Measurements from ENCODE around the gene ELAVL1. TPM values are rescaled to one million over a fixed set of nuclear protein-coding genes. Genes with fewer than 3 reads are reported as not detected.

The ELAVL1 gene
- total and polyA plus RNA-seq, 2 experiments from 2014 or later: 81.6 to 143 TPM

DNA sequence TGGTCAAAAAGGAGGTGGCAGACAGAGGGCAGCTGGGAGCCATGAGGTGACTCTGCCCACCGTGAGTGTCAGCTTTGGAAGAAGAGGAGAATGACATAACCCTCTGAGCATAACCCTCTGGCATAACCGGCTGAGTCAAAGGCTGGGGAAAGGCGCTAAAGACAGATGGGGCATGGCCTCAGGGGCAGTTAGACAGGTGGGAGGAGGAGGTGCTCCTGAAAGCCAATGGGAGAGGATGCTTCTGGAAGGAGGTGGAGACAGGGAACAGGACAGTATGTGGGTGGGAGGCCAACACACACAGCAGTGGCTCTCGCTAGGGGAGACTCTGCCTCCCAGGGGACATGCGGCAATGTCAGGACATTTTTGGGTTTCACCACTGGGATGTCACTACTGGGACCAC lies 17.1 kb downstream of the ELAVL1 start:
- no peak overlapping the region for H3K4me3 ChIP-seq
- Mint-ChIP-seq H3K4me3 (no peak overlapping the region), H3K36me3 (ENCODE audit: low read depth) (peaks cover 69% of the 10 kb centered on the region), H3K27me3 (ENCODE audit: insufficient read depth, low read depth, poor library complexity) (peaks cover 4% of the 10 kb centered on the region), H3K9me3 (no peaks in the 10 kb centered on the region), H3K27ac (no peak overlapping the region; the same call in 1 of the 2 replicates), H3K4me1 (no peaks in the 10 kb centered on the region; the same call in 1 of the 3 replicates)
- H3K4me1 ChIP-seq (ENCODE audit: insufficient read depth): no peaks in the 10 kb centered on the region
- no peak overlapping the region for H2AFZ ChIP-seq
- DNase-seq (ENCODE audit: low spot score): no peak
- peaks cover 5% of the 10 kb centered on the region for H3F3A ChIP-seq (replicated peaks; ENCODE audit: low read depth)
- no peak for TF ChIP-seq ZNF114 (CRISPR knock-in tag; IDR thresholded peaks at IDR 0.05)
- TF ChIP-seq, protein P1, sequence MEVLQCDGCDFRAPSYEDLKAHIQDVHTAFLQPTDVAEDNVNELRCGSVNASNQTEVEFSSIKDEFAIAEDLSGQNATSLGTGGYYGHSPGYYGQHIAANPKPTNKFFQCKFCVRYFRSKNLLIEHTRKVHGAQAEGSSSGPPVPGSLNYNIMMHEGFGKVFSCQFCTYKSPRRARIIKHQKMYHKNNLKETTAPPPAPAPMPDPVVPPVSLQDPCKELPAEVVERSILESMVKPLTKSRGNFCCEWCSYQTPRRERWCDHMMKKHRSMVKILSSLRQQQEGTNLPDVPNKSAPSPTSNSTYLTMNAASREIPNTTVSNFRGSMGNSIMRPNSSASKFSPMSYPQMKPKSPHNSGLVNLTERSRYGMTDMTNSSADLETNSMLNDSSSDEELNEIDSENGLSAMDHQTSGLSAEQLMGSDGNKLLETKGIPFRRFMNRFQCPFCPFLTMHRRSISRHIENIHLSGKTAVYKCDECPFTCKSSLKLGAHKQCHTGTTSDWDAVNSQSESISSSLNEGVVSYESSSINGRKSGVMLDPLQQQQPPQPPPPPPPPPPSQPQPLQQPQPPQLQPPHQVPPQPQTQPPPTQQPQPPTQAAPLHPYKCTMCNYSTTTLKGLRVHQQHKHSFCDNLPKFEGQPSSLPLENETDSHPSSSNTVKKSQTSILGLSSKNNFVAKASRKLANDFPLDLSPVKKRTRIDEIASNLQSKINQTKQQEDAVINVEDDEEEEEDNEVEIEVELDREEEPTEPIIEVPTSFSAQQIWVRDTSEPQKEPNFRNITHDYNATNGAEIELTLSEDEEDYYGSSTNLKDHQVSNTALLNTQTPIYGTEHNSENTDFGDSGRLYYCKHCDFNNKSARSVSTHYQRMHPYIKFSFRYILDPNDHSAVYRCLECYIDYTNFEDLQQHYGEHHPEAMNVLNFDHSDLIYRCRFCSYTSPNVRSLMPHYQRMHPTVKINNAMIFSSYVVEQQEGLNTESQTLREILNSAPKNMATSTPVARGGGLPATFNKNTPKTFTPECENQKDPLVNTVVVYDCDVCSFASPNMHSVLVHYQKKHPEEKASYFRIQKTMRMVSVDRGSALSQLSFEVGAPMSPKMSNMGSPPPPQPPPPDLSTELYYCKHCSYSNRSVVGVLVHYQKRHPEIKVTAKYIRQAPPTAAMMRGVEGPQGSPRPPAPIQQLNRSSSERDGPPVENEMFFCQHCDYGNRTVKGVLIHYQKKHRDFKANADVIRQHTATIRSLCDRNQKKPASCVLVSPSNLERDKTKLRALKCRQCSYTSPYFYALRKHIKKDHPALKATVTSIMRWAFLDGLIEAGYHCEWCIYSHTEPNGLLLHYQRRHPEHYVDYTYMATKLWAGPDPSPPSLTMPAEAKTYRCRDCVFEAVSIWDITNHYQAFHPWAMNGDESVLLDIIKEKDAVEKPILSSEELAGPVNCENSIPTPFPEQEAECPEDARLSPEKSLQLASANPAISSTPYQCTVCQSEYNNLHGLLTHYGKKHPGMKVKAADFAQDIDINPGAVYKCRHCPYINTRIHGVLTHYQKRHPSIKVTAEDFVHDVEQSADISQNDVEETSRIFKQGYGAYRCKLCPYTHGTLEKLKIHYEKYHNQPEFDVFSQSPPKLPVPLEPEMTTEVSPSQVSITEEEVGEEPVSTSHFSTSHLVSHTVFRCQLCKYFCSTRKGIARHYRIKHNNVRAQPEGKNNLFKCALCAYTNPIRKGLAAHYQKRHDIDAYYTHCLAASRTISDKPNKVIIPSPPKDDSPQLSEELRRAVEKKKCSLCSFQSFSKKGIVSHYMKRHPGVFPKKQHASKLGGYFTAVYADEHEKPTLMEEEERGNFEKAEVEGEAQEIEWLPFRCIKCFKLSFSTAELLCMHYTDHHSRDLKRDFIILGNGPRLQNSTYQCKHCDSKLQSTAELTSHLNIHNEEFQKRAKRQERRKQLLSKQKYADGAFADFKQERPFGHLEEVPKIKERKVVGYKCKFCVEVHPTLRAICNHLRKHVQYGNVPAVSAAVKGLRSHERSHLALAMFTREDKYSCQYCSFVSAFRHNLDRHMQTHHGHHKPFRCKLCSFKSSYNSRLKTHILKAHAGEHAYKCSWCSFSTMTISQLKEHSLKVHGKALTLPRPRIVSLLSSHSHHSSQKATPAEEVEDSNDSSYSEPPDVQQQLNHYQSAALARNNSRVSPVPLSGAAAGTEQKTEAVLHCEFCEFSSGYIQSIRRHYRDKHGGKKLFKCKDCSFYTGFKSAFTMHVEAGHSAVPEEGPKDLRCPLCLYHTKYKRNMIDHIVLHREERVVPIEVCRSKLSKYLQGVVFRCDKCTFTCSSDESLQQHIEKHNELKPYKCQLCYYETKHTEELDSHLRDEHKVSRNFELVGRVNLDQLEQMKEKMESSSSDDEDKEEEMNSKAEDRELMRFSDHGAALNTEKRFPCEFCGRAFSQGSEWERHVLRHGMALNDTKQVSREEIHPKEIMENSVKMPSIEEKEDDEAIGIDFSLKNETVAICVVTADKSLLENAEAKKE (CRISPR knock-in tag; IDR thresholded peaks at IDR 0.05): no peak
- no peak for TF ChIP-seq ZNF331 (CRISPR knock-in tag; IDR thresholded peaks at IDR 0.05; ENCODE audit: low read depth)
- TF ChIP-seq NANOG (IDR thresholded peaks at IDR 0.05; ENCODE audit: borderline replicate concordance): no peak
- no peak for TF ChIP-seq EZH2phosphoT487 (IDR thresholded peaks at IDR 0.05; ENCODE audit: unreplicated experiment)
- TF ChIP-seq, protein P2, sequence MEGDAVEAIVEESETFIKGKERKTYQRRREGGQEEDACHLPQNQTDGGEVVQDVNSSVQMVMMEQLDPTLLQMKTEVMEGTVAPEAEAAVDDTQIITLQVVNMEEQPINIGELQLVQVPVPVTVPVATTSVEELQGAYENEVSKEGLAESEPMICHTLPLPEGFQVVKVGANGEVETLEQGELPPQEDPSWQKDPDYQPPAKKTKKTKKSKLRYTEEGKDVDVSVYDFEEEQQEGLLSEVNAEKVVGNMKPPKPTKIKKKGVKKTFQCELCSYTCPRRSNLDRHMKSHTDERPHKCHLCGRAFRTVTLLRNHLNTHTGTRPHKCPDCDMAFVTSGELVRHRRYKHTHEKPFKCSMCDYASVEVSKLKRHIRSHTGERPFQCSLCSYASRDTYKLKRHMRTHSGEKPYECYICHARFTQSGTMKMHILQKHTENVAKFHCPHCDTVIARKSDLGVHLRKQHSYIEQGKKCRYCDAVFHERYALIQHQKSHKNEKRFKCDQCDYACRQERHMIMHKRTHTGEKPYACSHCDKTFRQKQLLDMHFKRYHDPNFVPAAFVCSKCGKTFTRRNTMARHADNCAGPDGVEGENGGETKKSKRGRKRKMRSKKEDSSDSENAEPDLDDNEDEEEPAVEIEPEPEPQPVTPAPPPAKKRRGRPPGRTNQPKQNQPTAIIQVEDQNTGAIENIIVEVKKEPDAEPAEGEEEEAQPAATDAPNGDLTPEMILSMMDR (conservative IDR thresholded peaks at IDR 0.05; ENCODE audit: low read depth in 2 of 2): no peak
- ATAC-seq: no peak; the same call in 2 of the 3 replicates
- no peaks in the 10 kb centered on the region for H3K27me3 ChIP-seq (ENCODE audit: insufficient read depth)
- H4K20me1 ChIP-seq (replicated peaks; ENCODE audit: insufficient read depth): peaks cover 61% of the 10 kb centered on the region
- no peak overlapping the region for H3K4me2 ChIP-seq
- no peak overlapping the region for H3K27ac ChIP-seq (ENCODE audit: low read depth)
- peaks cover 23% of the 10 kb centered on the region for H3K36me3 ChIP-seq (ENCODE audit: insufficient read depth)
- H3K79me2 ChIP-seq (replicated peaks; ENCODE audit: insufficient read depth): peaks cover 88% of the 10 kb centered on the region
- no peaks in the 10 kb centered on the region for H3K9me2 ChIP-seq (ENCODE audit: insufficient read depth)
